ENCODE data around the gene MRTFA.
"Not testable (repeated sequence)": the region's sequence is repeated elsewhere in the genome, so short reads cannot be mapped to it uniquely, and the experiment has no call there.

Gene MRTFA

DNA sequence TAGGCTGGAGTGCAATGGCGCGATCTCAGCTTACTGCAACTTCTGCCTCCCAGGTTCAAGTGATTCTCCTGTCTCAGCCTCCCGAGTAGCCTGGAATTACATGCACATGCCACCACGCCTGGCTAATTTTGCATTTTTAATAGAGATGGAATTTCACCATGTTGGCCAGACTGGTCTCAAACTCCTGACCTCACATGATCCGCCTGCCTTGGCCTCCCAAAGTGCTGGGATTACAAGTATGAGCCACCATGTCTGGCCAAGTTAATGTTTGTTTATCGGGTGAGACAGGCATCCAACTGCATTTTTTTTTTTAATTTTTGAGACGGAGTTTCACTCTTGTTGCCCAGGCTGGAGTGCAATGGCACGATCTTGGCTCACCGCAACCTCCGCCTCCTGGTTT lies 20.1 kb upstream of the MRTFA start:
- DNase-seq: not testable (repeated sequence)

DNA sequence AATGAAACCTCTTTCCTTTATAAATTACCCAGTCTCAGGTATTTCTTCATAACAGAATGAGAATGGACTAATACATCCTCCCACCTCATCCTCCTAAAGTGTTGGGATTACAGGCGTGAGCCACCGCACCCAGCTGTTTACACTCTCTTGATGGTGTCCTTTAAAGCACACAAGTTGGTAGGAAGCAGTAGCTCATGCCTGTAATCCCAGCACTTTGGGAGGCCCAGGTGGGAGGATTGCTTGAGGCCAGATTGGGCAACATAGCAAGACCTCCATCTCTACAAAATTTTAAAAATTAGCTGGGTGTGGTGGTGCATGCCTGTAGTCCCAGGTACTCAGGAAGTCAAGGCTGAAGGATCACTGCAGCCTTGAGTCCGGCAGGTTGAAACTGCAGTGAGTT lies 19.4 kb upstream of the MRTFA start:
- DNase-seq: not testable (repeated sequence)

DNA sequence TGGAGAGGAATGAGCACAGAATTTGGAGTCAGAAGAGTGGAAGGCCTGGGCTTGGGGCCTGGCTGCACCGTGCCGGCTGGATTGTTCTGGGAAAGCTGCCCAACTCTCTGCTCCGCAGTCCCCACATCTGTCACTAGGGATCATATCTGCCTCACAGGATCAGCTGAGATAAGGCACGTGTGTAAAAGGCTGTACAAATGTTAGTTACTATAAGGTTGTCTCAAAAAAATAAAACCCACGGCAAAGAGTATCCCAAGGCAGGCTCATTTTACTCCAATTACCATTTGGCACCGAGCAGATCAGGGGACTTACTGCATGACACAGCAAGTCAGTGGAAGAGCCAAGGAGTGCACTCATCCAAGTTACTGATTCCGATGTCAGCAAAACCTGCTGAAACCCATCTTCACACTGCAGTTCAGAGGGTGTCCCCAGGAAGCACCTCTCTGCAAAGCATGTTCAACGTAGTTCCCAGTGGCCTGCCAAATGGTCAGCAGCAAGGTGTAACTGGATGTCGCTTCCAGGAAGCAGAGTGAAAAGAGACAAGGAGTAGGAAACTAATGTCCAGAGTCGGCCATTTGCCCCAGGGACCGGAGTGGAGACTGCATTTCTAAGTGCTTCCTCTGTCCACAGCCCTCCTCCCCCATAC lies 18.1 kb upstream of the MRTFA start:
- DNase-seq: peak; percentile 76

DNA sequence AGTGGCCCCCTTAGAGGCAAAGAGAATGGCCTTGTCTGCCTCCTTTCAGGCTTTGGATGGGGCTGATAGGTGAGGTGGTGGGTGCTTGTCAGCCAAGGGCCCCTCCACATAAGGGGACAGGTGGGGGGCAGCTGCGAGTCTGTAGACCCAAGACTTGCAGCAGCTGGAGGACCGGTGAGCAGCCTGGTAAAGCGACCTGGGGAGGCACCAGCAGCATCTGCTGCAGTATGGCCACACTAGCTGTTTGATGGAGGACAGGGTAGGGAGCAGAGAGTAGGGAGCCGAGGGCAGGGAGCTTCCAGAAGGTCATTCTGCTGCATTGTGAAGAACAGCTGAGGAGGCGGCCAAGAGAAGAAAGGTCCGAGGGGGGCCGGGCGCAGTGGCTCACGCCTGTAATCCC lies 16.8 kb upstream of the MRTFA start:
- DNase-seq: no peak

DNA sequence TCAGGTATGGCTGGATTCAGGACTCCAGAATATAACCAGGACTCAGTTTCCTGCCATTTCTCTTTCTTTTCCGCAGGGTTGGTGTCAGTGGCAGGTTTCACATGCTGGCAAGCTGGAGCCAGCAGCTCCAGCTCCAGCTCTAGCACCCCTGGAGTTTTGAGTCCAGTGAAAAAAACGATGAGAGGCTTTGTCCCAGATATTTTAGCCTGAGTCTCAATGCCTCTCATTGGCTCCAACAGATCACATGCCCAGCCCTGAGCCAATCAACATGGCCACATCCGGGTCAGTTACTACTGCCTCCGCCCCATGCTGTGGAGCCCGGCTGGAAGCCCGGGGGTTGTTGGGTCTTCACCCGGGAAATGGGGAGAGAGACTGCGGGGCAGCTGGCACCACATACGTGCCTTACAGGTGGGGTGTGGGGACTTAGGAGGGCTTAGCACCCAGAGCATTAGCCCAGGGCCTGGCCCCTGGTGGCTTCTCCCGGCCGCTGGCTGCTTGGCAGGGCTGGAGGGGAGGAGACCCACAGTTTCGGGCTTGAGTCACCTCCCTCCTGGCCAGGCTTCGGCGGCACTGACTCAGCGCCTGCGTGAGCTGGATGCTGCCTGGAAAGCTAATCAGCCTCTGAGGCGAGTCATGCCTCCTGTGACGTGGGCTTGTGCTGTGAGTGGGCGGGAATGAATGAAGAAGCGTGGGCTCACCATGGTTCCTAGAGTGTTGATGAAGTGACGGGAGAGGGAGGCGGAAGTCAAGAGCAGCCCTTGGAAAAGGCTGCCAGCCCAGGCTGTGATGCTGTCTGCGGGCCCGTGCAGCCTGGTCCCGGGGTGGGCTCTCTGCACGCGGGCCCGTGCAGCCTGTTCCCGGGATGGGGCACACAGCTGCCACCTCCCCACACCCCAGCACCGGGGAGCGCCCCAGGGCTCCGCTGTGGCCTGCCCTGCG lies 15.3 kb upstream of the MRTFA start:
- DNase-seq: peak; percentile 100

DNA sequence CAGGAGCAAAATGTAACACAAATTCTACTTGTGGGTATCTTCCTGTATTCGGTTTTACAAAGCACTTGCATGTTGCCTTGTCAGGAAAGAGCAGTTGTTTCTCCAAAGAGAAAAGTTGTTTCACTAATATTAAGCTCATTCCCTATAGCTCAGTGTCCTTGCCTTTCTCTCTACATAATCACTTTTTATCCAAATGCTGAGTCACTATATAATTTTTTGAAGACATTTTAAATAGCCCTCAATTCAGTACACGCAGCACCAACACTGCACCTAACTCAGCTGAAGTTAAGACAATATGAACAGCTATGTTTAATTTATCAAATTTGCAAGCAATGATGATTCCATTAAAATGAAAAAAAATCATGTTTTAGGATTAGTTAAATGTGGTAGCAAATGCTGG lies 14.5 kb upstream of the MRTFA start:
- no peak for DNase-seq

DNA sequence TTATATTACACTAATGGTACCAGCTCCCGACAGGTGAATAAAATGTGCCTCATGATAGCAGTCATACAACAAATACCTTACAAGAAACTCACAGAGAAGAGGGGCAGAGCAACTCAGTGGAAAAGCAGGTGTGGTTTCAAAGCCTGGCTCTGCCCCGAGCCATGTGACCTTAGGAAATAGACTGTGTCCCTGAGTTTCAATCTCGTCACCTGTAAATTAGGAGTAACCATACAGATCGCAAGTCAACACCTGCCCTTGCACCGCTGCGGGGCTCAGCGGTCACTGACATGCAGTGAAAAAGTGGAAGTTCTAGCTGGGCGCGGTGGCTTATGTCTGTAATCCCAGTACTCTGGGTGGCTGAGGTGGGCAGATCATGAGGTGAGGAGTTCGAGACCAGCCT lies 11.9 kb upstream of the MRTFA start:
- no peak for DNase-seq

DNA sequence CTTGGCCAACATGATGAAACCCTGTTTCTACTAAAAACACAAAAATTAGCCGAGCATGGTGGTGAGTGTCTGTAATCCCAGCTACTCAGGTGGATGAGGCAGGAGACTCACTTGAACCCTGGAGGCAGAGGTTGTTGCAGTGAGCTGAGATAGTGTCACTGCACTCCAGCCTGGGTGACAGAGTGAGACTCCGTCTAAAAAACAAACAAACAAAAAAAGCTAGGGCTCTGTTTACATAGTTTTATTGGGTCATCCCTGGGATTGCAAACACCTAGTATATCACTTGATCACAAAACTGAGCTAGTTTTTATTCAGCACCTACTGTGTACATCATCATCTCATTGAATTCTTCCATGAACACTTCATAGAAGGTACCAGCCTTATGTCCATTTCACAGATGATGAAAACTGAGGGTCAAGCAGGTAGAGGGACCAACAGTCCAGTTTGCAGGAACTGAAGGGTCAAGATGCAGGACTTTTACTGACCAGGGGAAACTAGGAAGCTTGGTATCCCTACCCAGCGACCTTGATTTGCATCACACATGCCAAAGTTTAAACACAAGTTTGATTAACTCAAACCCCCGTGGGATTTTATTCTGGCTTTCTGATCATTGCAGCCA lies 9.2 kb upstream of the MRTFA start:
- no peak for DNase-seq

DNA sequence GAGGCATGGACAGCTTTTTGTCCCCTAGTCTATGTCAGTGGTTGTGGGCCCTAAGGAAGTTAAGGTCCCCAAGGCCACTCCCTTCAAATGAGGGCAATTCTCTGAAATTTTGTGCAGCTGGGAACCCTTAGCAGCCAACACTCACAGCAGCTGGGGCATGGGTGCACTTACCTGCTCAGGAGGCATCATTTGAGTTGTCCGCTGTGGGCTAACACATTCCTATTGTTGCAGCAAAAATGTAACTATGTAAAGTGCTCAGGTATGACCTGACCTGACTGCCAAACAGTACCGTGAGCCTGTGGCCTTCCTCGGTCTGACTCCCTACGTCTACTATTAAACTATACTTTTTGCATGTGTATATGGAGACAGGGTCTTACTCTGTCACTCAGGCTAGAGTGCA lies 5.8 kb upstream of the MRTFA start:
- DNase-seq: no peak

DNA sequence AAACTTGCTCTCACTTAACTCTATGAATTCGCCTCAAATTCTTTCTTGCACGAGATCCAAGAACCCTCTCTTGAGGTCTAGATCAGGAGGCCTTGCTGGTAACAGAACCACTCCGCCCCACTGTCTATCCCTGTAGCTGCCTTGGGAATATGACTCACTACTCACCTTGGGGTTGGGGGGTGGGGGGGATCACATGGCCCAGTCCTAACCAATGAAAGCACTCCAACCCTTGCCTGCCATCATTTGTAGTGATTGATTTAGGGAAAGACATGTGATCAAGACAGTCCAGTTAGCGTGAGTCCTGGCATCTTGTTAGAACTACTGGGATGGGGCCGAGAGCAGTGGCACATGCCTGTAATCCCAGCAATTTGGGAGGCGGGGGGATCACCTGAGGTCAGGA lies 4.8 kb upstream of the MRTFA start:
- no peak for DNase-seq

DNA sequence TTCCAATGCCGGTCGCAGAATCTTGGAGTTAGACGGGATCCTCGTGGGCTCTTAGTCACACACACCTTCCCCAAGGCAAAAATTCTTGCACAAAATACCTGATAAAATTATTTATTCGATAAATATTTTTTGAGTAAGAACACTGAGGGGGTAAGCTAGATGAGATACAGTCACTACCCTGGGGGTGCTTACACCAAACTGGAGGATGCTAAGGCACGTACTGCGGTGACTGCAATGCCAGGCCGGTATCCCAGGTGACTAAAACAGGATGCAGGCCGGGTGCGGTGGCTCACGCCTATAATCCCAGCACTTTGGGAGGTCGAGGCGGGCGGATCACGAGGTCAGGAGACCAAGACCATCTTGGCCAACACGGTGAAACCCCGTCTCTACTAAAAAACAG lies 1.7 kb upstream of the MRTFA start:
- DNase-seq: no peak

DNA sequence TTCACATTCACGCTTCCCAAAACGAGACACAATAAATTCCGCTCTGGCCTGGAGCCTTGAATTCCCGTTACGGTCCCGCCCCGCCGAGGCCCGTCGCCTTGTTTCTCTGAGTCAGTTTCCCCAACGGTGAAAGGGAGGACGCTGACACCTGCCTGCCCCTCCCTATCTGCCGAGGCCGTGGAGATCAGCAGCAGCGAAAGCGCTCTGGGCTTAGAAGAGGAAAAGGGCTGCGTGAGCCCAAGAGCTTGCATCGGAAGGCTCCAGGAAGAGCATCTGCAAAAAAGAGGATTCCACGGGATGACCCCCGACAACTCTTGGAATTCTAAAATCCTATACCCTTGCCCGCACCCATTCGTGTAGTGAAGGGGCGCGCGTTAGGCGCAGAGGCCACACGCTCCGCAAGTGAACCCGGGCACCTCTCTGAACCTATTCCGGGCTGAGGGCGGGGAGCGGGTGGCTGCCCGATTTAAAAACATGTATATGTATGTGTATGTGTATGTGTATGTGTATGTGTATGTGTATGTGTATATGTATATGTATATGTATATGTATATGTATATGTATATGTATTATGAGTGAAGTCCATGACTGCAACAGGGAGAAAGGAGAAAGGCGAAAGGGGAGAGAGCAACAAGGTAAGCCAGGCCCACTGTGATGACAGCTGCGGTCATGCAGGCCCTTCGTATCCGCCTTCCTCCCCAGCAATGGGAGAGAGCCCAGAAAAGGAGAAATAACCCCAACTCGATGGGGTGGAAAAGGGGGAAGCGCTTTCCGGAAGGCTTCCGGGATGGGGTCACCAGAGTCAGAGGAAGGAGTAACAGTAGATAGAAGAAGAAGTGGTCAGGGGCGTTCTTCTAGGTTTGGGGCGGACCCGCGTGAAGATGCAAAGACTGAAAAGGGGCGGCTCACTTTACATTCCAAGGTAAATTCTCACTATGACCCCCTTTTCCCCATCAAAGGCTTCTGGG lies 948 bp upstream of the MRTFA start:
- DNase-seq: no peak

DNA sequence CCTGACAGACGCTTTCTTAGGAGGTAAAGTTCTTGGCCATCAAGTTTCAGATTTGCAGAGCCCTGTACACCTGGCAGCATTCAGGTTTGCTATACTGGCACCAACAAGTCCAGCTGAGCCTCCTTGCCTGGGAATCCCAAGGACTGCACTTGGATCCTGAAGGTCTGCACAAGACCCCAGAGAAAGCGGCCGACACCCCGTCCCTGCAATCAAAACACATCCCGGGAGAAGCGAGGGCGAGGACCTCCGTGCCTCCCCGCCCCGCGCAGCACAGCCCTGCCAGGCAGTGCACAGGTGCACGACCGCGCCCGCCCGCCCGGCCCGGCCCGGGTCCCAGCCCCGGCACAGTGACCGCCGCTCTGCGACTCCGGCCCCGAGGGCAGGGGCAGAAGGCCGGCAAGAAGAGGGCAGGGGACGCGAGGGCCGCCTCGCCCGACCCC lies 559 bp downstream of the MRTFA start:
- DNase-seq: no peak

DNA sequence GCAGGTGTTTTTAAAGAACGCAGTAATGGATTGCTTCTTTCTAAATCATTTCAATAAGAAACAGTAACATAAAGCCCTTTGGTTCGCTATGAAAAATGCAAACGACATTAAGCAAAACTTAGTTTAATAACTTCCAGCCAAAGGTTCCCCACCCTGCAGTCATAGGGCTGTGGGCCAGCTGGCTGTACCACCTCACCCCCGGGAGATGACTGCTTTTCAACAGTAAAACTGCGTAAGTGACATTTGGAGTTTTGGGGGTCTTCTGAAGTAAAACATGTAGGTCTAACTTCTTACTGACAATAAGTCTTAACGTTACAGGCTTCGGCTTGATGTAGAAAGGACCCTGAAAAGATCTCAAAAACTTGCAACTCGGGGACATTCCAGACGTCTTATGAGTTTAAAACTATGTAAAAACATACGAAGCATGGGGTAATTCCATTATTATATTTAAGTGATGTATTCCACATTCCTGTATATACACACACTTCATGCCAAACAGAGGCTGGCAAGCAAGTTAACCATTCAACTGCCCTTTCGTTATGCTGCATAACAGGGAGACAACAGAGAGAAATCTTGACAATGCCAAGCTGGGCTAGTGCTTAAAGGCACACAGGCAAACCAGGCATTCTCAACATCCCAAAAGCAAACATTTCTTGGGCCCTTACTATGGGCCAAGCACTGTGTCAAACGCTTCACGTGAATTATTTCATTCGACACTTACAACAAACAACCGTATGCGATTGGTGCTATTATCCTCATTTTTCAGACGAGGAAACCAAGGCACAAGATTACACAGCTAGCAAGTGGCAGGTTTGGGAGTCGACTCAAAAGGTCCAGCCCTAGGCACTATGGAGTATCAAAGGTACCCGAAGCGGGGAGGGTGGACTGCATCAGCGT lies 1.2 kb downstream of the MRTFA start:
- DNase-seq: peak; percentile 53

DNA sequence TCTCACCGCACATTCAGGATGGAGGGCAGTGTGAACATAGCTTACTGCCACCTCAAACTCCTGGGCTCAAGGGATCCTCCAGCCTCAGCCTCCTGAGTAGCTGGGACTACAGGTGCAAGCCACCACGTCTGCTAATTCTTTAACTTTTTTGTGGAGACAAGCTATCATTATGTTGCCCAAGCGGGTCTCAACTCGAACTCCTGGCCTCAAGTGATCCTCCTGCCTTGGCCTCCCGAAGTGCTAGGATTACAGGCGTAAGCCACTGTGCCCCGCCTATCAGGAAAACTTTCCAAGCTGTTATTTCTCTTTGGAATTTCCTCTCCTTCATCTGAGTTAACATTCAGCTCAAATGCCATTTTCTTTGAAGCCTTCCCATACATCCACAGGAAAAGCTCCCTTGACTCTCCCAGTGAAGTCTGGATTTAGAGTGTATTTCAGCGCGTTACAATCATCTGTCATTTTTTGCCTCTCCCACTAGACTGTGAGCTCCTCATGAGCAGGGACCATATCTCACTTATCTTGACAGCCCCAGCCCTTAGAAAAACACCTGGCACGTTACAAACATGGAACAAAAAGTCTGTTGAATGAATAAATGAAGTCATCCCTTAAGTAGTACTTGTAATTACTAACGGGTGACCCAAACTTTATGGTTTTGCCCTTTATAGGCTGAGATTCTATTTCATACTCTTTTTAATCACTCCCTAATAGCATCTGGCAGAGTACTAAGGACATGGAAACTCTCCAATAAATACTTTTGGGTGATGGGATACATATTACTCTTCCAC lies 2.2 kb downstream of the MRTFA start:
- DNase-seq: no peak

DNA sequence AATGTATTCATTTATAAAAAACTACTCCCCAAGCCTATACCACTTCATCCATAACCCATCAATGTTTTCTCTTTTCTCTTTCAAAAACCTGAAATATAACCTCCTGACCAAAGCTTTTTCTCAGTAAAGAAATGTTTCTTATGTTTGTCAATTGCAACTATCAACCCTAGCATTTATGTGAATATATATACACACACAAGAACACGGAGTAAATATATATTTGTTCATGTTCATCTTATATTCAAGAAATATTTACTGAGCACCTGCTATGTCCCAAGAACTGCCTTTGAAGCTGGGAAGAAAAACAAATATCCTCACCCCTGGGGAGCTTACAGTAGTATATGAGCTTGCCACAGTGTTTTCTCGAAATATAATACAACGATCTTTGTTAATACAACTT lies 3.5 kb downstream of the MRTFA start:
- DNase-seq: no peak

DNA sequence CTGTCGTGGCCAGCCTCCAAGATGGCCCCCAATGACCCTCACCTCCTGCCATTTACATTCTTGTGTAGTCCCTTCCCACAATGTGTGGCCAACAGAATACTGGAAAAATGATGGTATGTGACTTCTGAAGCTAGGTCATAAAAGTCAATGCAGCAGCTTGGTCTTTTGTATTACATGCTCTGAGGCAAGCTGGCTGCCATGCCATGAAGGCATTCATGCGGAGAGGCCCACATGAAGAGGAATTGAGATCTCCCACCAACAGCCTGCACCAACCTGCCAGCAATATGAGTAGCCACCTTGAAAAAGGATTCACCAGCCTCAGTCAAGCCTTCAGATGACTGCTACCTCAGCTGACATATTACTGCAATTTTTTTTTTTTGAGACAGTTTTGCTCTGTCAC lies 4.6 kb downstream of the MRTFA start:
- DNase-seq: no peak

DNA sequence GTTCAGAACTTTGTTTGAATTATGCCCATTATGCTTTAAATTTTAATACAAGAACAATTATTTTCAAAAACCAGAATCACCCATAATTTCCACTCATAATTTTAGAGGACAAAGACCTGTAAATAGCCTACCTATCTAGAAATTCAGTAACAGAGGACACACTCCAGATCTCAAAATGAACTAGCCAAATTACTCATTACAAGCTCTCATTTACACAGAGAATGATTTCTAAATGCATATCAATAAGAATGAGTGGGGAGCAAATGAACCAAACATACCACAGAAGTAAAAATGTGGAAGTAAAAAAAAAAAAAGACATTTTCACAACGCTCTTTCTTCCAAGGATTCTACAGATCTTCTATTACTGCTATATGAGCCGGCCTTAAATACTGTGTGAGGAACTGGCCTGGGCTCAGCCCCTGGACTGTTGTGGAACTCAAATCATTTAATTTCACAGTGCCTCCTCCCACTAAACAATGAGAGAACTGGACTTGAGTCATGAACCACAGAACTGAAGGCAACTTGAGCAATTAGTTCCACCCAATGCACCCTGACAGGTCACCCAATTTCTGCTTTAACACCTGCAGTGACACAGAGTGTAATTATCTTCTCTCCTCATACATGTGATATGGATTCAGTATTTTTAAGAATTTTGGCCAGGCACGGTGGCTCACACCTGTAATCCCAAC lies 8.0 kb downstream of the MRTFA start:
- peak; percentile 58 for DNase-seq

DNA sequence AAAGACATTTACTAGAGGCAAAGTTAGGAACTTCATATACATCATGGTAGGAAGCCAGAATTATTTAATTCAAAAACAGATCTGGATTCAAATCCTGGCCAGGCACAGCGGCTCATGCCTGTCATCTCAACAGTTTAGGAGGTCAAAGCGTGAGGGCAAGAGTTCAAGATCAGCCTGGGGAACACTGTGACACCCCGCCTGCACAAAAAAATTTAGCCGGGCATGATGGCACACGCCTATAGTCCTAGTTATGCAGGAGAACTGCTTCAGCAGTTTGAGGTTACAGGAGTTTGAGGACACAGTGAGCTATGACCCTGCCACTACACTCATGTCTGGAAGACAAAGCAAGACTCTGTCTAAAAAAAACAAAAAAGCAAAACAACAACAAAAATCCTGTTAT lies 8.9 kb downstream of the MRTFA start:
- no peak for DNase-seq

DNA sequence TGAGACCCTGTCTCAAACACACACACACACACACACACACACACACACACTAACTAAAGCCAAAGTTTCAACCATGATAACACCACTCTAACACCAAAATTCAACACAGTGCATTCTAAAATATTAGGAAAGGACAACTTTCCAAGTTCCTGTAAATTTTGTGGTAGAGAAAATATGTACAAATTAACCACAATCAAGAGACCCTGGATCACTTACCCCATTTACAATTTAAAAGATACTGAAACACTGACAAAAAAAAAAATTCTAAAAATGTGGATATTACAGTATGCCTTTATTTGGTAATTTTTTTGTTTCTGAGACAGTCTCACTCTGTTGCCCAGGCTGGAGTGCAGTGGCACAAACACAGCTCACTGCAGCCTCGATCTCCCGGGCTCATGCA lies 9.7 kb downstream of the MRTFA start:
- DNase-seq: peak; percentile 78

Measured in fibroblast of skin of right biceps (primary cell).